H7 (cell line): ENCODE results near the gene RPS6KA5. TPM values are rescaled to one million over a fixed set of nuclear protein-coding genes. Genes with fewer than 3 reads are reported as not detected.

Experiments
- DNase-seq: peaks from one replicate; pipeline ENCODE4 v3.0.0; 2012
- H3K27me3 ChIP-seq: 2 replicates; pipeline ENCODE4 v1.6.0; 2011; ENCODE audit warnings: mild to moderate bottlenecking, low read length; ENCODE audit not compliant: control insufficient read depth, insufficient read depth
- H3K36me3 ChIP-seq: replicated peaks from 2 replicates; pipeline ENCODE4 v1.5.1; 2011; ENCODE audit warnings: low read length; ENCODE audit not compliant: control insufficient read depth, insufficient read depth
- H3K4me3 ChIP-seq: 2 replicates; pipeline ENCODE4 v1.5.1; 2011; ENCODE audit warnings: low read depth, mild to moderate bottlenecking, control low read depth, low read length, moderate library complexity; ENCODE audit not compliant: insufficient read depth
- total RNA-seq: library from RNA; depleted of rRNA; stranded (reverse); fragments of >200 nt; shearing (Covaris generic); gene quantifications from 2 replicates; pipeline ENCODE4 v1.2.3, GENCODE V29; 2014

The RPS6KA5 gene
- total RNA-seq, 1 experiment from 2014 or later = 1.1 TPM

- no peak for DNase-seq
- Histone ChIP-seq H3K4me3 (no peak overlapping the region), H3K36me3 (no peaks in the 10 kb centered on the region), H3K27me3 (no peaks in the 10 kb centered on the region; the same call in 1 of the 2 replicates)
These were observed 247.0 kb downstream of the RPS6KA5 start for GRCh38 chr14:90813442-90813841.

GRCh38 chr14:90812109-90812508 is 248.3 kb downstream of the RPS6KA5 start:
- Histone ChIP-seq H3K27me3 (no peaks in the 10 kb centered on the region; the same call in 1 of the 2 replicates), H3K36me3 (no peaks in the 10 kb centered on the region), H3K4me3 (no peak overlapping the region)
- DNase-seq = no peak

DNA sequence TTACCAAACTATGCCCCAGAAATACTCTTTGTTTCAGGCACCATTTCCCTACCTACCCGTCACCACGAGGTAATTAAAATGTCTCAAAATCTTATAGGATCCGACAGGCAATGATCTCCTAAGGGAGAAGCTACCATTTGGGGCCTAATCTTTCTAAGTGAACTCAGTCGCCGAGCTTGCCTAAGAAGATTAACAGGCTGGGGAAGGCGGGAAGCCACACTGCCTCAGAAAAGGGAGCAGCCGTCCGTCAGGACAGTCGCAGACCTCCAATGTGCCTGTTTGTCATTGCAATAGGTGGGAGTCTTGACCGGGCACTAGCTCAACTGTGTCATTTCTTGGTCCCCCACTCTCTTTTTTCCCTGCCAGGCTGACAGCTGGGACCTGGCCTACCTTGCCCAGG is 248.8 kb downstream of the RPS6KA5 start:
- Histone ChIP-seq H3K36me3 (no peaks in the 10 kb centered on the region), H3K4me3 (no peak overlapping the region), H3K27me3 (no peaks in the 10 kb centered on the region; the same call in 1 of the 2 replicates)
- DNase-seq = no peak

DNA sequence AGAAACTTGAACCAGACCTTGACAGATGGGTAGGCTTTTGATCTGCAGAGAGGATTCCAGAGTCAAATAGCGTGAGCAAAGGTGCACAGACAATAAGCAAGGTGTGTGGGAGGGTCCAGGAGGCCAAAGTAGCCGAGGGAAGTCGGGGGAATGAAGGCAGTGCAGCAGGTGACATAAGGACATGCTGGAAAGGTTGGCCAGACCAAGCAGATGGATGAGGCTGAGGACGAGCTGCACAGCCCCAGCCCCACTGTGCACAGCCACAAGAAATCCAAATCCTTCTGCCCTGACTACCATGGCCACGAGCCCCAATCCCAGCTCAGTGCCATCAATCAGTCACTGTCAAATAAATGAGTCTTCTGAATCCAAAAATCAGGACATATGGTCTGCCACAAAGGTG is 249.6 kb downstream of the RPS6KA5 start:
- Histone ChIP-seq H3K4me3 (no peak overlapping the region), H3K36me3 (no peaks in the 10 kb centered on the region)
- DNase-seq = no peak

GRCh38 chr14:90809530-90810312 is 250.7 kb downstream of the RPS6KA5 start:
- no peak overlapping the region for H3K4me3 ChIP-seq
- H3K36me3 ChIP-seq = no peaks in the 10 kb centered on the region
- DNase-seq = no peak
- H3K27me3 ChIP-seq = no peaks in the 10 kb centered on the region; the same call in 1 of the 2 replicates

More for the DNA sequence above, 249.6 kb downstream of the RPS6KA5 start:
- no peaks in the 10 kb centered on the region; the same call in 1 of the 2 replicates for H3K27me3 ChIP-seq

DNA sequence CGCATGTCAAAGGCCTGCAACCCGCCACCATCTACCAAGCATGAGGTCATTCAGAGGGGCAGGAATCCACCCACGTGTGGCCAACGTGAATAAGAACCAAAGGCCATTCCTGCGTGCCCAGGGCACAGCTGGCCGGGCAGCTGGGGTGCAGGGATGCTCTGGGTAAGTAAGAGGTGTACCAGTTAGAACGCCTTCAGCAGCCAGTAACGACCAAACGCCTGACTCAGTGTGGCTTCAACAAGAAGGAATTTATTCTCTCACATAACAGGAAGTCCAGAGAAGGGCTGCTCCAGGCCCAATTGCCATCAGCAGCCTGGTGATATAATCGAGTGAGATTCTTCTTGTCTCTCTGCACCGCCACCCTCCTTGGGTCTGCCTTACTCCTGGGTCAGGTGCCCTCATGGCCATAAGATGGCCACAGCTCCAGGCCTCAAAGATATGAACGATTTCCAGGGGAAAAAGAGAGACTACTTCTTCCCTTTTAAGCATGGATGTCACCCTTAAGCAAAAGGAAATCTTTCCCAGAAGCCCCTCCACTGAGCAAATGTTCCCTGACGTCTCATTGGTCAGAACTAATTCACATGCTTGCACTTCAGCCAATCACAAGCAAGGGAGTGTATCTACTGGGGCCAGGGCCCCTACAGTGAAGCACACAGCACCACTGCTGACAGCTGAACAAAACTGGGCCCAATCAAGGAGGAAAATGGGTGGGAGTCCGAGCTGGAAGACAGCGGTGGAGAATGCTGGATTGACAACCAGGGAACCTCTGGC is 251.5 kb downstream of the RPS6KA5 start:
- Histone ChIP-seq H3K36me3 (no peaks in the 10 kb centered on the region), H3K4me3 (no peak overlapping the region), H3K27me3 (no peaks in the 10 kb centered on the region)
- no peak for DNase-seq

- H3K27me3 ChIP-seq = no peaks in the 10 kb centered on the region
- no peaks in the 10 kb centered on the region for H3K36me3 ChIP-seq
- H3K4me3 ChIP-seq = no peak overlapping the region
- no peak for DNase-seq
These were observed 253.4 kb downstream of the RPS6KA5 start for GRCh38 chr14:90807060-90807459.

GRCh38 chr14:90805662-90806540 is 254.5 kb downstream of the RPS6KA5 start:
- DNase-seq = no peak
- no peaks in the 10 kb centered on the region for H3K27me3 ChIP-seq
- no peaks in the 10 kb centered on the region for H3K36me3 ChIP-seq
- H3K4me3 ChIP-seq = no peak overlapping the region

GRCh38 chr14:90805084-90805391 is 255.4 kb downstream of the RPS6KA5 start:
- no peaks in the 10 kb centered on the region for H3K27me3 ChIP-seq
- DNase-seq = no peak
- H3K4me3 ChIP-seq = no peak overlapping the region
- no peaks in the 10 kb centered on the region for H3K36me3 ChIP-seq

DNA sequence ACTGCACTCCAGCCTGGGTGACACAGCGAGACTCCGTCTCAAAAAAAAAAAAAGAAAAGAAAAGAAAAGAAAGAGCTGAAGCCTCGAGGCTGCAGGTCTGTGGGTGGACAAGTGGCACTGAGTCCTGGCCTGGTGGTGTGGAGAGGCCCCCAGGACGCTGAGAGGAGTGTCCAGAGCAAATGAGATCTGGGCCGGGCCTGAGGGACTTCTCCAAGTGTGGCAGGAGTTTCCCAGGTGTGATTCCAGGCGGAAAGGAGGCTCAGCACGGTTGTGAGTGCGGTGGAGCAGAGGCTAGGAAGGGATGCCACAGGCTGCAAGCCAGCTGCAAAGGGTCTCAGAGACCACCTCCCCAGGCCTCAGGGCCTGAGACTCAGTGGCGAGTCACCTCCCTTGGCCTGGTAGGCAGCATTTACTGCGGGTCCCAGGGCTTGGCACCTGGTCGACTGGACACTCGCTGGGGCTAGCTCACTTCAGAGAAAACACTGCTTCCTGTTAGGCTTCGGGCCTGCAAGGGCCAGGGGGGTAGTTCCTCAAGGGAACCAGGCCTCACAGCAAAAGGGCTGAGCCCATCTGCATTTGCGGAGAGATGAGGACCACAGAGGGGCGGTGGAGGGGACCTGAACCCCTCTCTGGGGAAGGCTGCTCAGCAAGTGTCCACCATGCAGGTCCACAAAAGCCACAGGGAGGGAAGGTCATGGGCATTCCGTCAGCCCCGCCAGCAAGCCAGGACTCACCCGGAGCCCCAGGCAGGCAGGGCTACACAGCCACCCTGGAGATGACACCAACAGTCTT is 256.0 kb downstream of the RPS6KA5 start:
- DNase-seq = no peak
- Histone ChIP-seq H3K27me3 (no peaks in the 10 kb centered on the region), H3K4me3 (no peak overlapping the region), H3K36me3 (no peaks in the 10 kb centered on the region)

DNA sequence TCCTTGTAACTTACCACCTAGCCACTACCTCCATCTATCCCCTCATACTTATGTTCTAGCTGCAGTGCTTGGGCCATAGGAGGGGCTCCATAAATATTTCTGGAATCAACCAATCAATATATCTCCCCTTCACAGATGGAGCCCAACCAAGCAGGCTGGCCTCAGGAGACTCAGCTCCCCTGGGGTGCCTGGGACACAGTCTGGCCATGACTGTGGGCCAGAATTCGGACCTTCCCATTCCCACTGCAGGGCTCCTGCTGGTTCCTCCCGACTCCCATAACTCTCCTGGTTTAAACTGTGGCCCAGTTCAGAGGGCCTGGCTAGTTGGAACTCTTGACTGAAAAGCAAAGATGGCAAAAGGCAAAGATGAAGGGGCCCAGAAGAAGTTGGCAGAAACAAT is 257.2 kb downstream of the RPS6KA5 start:
- Histone ChIP-seq H3K4me3 (no peak overlapping the region), H3K36me3 (no peaks in the 10 kb centered on the region), H3K27me3 (no peaks in the 10 kb centered on the region)
- no peak for DNase-seq

DNA sequence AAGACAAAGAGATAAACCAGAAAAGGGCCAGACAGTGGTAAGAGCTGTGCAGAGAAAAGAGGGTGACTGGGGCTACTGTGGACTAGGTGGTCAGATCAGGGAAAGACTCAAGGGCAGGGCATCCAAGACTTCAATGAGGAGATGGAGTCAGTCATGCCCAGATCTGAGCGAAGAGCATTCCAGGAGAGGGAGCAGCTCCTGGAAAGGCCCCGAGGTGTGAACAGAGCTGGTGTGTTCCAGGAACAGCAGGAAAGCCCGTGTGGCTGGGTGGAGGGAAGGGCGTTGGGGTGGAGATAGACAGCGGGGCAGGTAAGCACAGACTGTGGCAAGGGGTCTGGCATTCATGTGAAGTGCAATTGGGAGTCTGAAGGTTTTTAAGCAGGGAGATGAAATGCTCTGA is 261.0 kb downstream of the RPS6KA5 start:
- Histone ChIP-seq H3K27me3 (no peaks in the 10 kb centered on the region), H3K4me3 (no peak overlapping the region), H3K36me3 (no peaks in the 10 kb centered on the region)
- DNase-seq = no peak

DNA sequence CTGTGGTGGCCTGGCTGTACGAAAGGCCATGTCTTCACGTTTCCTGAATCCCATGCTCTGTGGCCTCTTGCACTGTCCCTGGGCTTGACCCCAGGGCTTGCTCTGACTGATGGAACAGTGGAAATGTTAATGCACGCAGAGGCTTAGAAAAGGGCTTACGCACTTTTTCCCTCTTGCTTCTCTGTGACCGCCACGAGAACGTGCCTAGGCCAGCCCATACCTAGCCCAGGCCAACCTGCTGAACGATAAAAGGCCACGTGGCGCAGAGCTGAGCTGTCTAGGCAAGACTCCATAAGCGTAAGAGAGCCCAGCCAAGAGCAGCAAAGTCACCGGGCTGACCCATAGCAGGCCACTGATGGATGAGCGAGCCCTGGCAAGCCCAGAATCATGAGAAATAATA is 262.5 kb downstream of the RPS6KA5 start:
- no peaks in the 10 kb centered on the region for H3K27me3 ChIP-seq
- DNase-seq = no peak
- H3K36me3 ChIP-seq = no peaks in the 10 kb centered on the region
- no peak overlapping the region for H3K4me3 ChIP-seq
